A204.1 (cell line): Measurements from ENCODE around the gene NAALADL2.

Source experiments
- FAIRE-seq: peaks from 2 replicates; lab custom pipeline; 2012; peaks lifted over from hg19 to GRCh38; lab: Jason Lieb, UNC

The NAALADL2 gene

DNA sequence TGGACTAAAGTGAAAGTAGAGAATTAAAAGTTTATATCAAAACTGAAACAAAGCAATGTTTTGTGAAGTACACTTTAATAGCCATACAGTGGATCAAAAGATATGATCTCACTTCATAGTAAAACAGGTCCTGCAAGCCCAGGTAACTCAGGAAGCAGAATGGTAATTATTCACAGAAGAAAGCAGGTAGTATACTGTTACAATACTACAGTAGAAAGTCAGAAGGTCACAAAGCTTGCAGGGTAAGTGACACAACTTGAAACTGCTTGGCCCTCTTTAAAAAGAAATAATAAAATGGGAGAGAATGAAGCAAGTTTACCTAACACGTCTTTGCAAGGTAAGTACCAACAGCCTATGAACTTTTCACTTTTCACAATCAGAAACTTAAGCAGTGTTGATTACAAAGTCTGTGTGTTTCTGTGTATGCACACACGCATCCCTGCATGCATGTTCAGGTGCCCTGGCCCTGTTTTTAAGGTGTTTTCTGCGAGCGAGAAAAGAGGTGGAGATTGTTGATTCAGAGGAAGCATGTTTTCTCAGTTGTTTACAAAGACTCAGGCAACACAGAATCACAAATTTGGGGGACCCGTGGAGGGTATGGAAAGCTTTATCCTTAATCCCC is at the start of gene NAALADL2:
NAALADL2 (plus strand) TSS at position 221 of the 622 bp plus-strand sequence.
- no peak for FAIRE-seq

DNA sequence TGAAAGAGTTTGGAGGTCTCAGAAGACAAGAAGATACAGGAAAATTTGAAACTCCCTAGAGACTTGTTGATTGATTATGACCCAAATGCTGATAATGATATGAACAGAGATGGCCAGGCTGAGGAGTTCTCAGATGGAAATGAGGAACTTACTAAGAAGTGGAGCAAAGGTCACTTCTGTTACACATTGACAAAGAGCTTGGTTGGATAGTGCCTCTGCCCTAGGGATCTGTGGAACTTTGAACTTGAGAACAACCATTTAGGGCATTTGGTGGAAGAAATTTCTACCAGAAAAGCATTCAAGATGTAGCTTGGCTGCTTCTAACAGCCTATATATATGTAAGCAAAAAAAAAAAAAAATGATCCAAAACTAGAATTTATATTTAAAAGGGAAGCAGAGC is 48.9 kb upstream of the NAALADL2 start:
- no peak for FAIRE-seq

DNA sequence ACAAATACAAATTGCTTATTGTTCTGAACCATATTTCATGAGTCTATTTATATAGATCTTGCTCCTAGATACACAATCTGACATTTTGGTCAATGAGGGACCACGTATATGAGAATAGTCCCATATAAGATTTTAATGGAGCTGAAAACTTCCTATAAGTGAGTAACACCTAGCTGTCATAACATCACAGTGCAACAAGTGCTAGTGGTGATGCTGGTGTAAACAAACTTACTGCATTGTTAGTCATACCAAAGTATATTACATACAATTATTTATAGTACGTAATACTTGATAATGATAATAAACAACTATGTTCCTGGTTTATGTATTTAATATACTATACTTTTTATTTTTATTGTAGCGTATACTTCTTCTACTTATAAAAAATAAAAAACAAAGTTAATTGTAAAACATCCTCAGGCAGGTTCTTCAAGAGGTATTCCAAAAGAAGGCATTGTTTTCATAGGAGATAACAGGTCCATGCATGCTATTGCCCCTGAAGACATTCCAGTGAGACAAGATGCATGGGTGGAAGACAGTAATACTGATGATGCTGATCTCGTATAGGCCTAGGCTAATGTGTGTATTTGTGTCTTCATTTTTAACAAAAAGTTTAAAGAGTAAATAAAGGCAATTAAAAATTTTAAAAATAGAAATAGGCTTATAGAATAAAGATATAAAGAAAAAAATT is 46.8 kb upstream of the NAALADL2 start:
- FAIRE-seq = no peak

DNA sequence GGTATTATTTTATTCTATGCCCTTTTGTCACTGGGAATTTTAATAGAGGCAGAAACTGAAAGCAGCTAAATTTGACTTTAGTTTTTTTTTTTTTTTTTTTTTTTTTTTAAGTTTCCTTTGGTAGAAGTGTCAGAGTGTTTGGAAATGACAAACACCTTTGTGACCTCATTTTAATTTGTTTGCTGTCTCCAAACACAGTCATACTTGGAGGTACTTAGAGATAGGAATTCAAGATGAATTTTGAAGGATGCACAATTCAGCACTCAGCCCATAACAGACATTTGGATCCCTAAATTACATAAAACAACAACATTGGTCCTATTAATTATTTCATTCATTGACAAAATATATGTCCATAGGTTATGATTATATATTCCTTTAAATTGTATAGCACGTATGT is 43.4 kb upstream of the NAALADL2 start:
- no peak for FAIRE-seq

DNA sequence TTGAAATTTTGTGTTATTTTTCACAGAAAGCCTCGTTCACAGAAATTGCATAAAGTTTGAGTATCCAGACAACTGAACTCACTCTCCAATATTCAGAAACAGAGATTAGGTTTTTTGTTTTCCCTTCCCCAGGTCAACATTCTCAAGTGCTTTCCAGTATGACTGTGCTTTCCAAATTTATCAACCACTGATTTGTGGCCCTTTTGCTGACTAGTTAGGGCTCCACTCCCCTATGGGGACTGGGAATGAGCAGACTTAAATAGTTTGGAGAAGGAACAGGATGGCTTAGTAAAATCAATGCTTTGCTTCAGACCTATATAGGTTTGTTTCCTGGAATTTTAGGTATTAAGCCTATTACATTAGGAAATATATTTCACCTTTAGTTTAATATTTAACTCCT is 38.2 kb upstream of the NAALADL2 start:
- FAIRE-seq = no peak

DNA sequence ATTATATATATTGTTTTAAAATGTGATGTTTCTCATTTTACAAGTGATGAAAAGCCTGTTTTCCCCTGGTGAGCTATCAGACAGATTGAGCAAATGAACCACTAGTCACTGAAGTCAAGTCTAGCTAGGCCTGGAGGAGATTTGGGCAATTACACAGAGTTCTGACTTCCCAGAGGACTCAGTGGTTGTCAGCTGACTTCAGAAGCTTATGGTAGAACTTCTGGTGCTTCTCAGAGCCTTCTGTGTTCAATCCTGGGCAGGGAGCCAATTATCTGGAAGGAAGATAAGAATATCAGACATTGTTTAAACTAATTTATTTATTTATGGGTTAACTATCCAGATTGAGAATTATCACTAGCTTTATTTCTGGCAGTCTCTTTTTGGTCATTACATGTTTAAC is 37.7 kb upstream of the NAALADL2 start:
- FAIRE-seq = no peak

DNA sequence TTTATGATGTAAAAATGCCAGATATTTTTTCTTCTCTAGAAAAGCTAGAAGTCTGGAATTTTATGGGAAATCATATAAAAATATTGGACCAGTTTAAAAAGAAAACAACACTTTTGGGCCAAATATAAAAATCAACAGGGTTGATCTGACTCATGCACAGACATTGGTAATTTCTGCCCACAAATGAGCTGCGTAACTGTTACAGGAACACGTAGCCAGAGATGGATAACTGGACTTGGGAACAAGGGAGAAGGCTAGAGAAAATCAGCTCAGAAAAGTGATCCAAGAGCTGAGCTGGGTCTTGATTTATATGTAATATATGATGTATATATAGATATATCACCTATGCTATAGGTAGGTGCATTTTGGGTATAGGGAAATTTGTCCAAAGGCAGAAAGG is 36.8 kb upstream of the NAALADL2 start:
- FAIRE-seq = no peak

DNA sequence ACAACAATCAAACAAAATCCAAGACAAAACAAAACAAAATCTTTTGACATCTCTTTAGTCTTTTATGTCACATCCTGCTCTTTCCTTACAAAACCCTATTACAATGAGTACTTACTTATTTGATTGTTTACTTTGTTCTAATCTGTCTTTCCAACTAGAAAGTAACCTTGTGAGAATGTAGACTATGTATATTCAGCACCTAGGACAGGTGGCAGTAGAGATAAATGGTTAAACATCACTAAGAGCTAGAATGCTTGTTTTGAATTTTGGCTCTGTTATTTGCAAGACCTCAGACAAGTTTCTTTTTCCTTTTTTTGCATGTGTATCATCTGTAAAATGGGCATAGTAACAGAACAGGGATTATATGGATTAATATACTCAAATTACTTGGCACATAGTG is 33.1 kb upstream of the NAALADL2 start:
- no peak for FAIRE-seq

DNA sequence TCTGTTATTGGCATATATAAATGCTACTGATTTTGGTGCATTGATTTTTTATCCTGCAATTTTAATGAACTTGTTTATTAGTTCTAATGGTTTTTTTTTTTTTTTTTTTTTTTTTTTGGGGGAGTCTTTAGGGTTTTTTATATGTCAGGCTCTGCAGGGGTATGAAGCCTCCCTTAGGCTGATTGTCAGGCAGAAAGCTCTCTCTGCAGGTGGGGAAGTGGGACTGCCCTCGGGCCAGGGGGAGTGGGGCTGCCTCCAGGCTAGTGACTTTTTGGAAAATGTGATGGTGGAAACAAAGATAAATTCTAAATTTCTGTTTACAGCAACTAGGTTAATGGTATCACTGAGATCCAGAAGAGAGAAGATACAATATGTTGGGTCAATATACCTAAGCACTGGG is 14.4 kb upstream of the NAALADL2 start:
- FAIRE-seq = no peak

DNA sequence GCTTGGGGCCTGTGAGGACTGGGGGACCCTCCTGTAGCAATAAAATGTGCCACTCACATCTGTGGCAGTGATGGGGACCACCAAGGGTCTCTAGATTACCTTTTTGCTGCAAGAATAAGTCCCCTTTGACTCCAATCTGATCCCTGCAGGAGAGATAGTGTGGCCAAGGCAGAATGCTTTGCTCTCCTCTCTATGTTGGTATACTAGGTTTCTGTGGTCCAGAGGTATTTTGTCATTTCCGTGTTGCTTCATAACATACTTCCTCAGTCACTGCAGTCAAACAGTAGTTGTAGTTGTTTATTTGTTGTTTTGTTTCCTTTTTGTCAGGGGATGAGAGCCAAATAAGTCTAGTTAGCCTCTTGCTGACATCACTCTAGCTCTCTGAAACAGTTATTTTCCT is 13.1 kb upstream of the NAALADL2 start:
- FAIRE-seq = no peak

DNA sequence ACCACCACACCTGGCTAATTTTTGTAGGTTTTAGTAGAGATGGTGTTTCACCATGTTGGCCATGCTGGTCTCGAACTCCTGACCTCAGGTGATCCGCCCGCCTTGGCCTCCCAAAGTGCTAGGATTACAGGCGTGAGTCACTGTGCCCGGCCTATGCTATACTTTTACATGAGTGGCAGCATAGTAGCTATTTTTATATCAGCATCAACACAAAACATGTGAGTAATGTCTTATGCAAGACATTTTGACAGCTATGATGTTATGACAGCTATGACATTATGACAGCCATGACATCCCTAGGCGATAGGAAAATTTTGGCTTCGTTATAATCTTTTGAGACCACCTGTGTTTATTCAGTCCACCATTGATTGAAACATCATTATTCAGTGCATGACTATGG is 4.1 kb upstream of the NAALADL2 start:
- no peak for FAIRE-seq

DNA sequence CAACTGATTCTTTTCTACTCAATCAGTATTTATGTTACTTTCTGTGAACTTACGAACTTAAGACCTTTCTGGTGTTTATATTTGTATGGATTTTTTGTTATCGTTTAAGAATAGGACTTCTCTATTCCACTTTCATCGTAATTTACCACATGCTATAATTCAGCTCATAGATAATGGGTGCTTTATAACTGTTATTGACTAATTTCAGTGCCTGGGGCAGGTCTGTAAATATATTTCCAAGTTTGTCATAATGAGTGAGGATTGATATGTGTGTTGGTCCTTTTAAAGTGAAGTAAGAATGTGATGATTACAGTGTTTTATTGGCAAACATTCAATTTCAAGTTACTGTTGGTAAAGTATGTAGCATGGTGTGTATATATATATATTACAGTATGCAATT is 1.8 kb upstream of the NAALADL2 start:
- no peak for FAIRE-seq

DNA sequence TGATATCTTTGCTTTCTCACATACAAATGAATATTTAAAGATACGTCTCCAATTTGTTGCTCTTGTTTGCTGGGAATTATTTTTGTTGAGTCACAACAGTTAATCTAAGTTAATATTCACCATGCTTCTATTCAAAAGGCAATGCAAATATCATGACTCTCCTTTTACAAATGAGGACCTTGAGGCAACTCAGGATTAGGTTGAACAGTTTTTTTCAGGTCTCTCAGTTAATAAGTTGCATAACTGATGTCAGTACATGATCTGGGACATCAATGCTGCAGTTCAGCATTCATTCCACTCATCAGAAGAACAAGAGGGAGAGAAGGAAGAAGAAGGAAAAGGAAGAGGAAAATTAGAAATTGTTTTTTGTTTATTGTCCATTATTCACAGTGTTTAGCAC is 781 bp upstream of the NAALADL2 start:
- FAIRE-seq = no peak

DNA sequence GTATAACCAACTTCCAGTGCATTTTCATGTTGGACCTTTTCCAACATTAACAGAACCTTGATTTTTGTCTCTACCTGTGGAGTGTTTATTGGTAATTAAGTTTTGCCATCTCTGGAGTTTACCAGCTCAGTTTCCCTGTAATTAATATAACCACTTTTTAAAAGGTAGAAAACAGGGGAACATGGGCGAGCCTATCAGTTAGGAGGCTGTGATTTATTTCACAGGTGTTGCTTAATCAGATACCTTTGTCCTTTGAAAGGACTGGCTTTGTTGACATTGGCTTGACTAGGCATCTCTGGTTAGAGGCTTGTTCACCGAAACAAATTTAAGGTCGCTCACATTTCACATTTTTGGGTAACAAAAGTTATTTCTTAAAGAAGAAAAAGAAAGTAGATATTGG is 622 bp downstream of the NAALADL2 start:
- no peak for FAIRE-seq

DNA sequence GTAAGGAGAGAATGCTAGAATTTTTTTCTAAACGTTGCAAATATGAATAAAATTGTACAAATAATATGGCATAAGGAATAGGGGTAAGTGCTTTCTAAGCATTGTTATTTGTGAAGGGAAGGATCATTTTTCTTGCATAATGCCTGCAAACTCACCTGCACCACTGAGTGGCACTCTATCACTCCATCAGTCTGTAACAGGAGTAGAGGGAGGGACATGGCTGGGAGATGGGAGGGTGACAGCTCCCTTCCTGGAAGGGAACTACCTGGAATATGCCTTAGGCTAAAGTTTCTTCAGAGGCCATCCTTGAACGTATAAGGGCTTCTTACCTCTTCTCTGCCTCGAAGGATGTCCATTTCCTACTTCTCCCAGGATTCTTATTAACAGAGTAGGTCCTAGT is 3.0 kb downstream of the NAALADL2 start:
- FAIRE-seq = no peak

DNA sequence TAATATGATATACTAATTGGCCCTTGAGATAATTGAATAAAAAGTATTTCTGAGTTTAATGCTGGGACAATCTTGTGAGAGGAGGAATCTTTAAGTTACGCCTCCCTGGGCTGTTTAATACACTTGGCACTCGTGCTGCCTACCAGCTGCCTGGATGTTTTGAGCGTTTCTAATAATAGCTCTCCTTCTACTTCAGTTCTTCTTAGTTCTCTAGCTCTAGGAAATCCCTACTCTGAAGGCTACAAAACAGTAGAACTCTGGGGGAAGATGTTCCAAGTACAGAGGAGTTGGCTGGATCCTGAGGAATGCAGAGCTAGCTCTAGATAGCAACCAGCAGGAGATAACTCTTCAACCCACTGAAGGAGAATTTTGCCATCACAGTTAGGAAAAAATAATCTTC is 3.5 kb downstream of the NAALADL2 start:
- FAIRE-seq = no peak

DNA sequence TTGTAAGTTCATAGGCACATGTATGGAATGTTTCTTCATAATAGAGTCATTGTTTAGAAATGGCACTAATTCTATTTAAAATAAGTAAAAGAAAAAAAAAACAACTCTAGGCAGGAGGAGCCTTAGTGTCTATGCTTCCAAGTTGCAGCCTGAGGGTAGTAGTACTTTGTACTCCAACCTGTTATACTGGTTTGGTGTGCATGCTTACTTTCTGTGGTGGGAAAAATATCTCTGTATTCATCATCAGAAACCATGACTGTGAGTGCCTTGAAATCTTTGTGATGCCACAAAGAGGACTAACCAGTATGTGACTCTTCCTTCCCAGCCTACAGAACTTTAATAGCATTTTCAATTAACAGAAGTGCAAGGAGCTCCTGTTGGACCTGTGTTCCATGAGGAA is 4.4 kb downstream of the NAALADL2 start:
- FAIRE-seq = no peak

DNA sequence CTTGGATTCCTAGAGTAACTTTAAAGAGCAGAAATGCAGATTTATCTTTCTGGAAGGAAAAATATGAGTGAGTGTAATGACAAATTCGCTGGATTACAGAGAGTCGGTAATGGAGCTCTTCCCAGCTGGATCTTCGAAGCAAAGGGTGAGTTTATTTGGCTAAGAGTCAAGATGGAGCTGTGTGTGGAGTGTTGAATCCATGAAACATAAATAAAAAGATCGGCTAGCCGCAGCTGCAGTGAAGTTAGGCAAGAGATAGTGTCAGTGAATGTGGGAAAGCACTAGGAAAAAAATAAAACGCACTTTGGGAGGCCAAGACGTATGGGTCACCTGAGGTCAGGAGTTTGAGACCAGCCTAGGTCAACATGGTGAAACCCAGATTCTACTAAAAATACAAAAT is 10.3 kb downstream of the NAALADL2 start:
- no peak for FAIRE-seq

DNA sequence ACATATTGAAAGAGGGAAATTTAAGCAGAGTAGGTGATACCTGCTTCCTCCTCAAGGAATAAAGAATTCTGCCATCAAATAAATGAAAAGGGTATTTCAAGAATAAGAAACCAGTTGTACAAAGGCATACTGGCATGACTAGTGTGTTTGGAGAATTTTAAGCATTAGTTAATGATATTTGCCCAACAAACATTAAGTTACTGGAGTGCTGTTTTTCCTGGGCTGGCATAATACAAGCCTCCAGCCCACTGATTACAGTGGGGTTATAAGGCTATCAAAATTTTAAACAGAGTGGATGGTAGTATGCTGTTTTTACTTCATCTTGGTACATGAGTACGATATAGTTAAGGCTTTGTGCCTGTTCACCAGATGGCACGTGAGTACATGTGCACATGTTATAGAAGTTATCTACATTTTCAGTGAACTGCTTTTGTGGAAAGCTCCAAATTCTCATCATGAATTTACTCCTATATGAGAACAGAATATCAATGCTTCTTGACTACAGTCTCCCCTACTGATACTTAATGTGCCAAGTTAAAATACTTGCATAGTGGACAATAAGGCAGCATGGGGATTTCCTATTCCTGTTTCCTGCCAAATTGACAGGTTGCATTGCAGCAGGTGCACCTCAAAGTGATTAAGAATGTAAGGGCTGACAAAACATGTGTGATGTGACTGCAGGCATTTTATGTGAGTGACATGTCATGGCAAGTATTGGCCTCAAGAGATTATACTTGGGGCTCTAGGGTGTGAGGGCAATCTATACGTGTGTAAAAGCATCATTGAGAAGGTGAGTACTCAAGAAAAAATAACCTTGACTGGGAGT is 14.9 kb downstream of the NAALADL2 start:
- FAIRE-seq = no peak

DNA sequence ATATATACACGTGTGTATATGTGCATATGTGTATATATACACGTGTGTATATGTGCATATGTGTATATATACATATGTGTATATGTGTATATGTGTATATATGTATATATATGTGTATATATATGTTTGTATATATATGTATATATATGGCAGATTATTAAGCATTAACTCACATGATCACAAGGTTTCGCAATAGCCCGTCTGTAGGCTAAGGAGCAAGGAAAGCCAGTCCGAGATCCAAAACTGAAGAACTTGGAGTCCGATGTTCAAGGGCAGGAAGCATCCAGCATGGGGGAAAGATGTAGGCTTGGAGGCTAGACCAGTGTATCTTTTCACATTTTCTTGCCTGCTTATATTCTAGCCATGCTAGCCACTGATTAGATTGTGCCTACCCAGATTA is 23.7 kb downstream of the NAALADL2 start:
- FAIRE-seq = no peak

DNA sequence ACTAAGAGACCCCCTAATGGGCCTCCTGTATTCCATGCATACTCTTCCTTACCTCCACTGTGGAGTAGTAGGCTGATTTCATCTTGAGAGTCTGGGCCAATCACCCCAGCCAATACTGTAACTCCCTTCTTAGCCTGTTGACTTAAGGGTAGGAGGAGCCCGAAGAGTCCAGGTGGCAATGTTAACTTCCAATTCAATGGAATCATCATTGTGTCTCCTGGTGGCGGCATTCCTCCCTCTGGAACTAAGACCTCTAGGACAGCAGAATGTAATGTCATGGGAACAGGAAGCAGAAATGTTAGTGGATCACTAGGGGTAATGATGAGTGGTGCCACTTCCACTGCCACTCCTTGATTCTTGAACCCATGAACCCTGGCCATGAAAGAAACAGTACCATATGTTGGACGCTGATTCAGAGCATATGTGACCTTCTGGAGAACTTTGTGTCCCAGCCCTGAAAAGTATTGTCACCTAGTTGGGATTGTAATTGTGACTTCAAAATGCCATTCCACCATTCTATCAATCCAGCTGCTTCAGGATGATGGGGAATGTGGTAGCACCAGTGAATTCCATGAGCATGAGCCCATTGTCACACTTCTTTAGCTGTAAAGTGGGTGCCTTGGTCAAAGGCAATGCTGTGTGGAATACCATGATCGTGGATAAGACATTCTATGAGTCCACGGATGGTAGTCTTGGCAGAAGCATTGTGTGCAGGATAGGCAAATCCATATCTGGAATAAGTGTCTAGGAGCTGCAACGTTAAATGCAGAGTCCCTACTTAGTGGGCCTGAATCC is 24.9 kb downstream of the NAALADL2 start:
- no peak for FAIRE-seq

DNA sequence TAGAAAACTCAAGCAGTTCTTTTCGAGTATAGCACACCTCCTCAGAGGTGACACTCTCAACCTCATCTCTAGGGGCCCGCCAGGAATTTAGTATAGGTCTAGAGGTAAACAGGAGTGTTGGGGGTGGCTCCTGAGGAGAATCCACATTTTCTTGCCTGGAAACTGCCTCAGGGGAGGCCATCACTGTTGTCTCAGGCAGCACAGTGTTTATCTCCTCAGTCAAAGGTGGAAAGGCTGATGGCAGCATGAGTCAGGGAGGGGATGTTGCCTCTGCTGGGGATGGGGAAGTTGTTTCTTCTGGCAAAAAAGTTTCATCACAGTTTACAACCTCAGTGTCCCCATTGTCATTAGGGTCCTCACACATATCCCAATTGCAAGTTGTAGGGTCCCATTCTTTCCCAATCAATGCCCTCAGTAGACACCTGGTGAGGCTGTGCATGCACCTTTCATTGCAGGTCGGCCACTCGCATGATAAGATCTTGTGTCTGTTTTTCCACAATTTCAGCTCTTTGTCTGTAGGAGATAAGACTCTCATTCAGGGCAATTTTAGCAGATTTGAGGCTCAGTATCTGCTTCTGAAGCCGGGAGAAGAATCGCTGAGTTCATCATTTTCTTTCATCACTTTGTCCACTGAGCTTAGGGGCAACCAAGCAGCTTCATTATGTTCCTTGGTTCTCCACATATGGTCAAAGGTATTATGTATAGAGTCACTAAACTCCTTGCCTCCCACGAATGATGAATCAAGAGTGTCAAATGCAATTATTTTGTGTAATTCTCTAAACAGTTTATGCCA is 25.8 kb downstream of the NAALADL2 start:
- FAIRE-seq = no peak
